ENCODE results near the gene UBN1. TPM values are rescaled to one million over a fixed set of nuclear protein-coding genes. Genes with fewer than 3 reads are reported as not detected.

Gene UBN1
- total RNA-seq, 1 donor from 2014 or later, result 36.6 TPM

- Histone ChIP-seq H3K27ac (peak overlapping the region; percentile 95), H3K27me3 (no peaks in the 10 kb centered on the region), H3K4me3 (peak overlapping the region; percentile 79), H3K36me3 (peaks cover 33% of the 10 kb centered on the region), H3K9me3 (no peaks in the 10 kb centered on the region), H3K4me1 (peaks cover 58% of the 10 kb centered on the region)
- DNase-seq, result peak; percentile 79
- no peak for TF ChIP-seq CTCF (IDR thresholded peaks at IDR 0.05)
- peak; percentile 21 for ATAC-seq
- intact Hi-C loops (cut with DNase I), result no loop called here
Observed at GRCh38 chr16:4847774-4848587, 700 bp downstream of the UBN1 start.

- intact Hi-C loops (cut with DNase I), result no loop called here
- DNase-seq (no peak), ATAC-seq (no peak)
- Histone ChIP-seq H3K4me3 (peak overlapping the region; percentile 3), H3K27ac (no peak overlapping the region), H3K9me3 (no peaks in the 10 kb centered on the region), H3K36me3 (peaks cover 33% of the 10 kb centered on the region), H3K27me3 (no peaks in the 10 kb centered on the region), H3K4me1 (peaks cover 57% of the 10 kb centered on the region)
- TF ChIP-seq CTCF (IDR thresholded peaks at IDR 0.05), result no peak
Observed at GRCh38 chr16:4850211-4850610, 2.9 kb downstream of the UBN1 start.

GRCh38 chr16:4852221-4852872 is 5.1 kb downstream of the UBN1 start:
- Histone ChIP-seq H3K4me1 (peaks cover 46% of the 10 kb centered on the region), H3K36me3 (peaks cover 48% of the 10 kb centered on the region), H3K9me3 (no peaks in the 10 kb centered on the region), H3K4me3 (no peak overlapping the region), H3K27me3 (no peaks in the 10 kb centered on the region), H3K27ac (peak overlapping the region; percentile 43)
- TF ChIP-seq CTCF (IDR thresholded peaks at IDR 0.05), result no peak
- DNase-seq (no peak), ATAC-seq (no peak)
- intact Hi-C loops (cut with DNase I), result no loop called here

GRCh38 chr16:4855371-4855770 is 8.1 kb downstream of the UBN1 start:
- DNase-seq (no peak), ATAC-seq (no peak)
- H3K27me3 ChIP-seq, result no peaks in the 10 kb centered on the region
- H3K4me1 ChIP-seq, result peaks cover 25% of the 10 kb centered on the region
- TF ChIP-seq CTCF (IDR thresholded peaks at IDR 0.05), result no peak
- peaks cover 78% of the 10 kb centered on the region for H3K36me3 ChIP-seq
- no peak overlapping the region for H3K27ac ChIP-seq
- no peaks in the 10 kb centered on the region for H3K9me3 ChIP-seq
- no peak overlapping the region for H3K4me3 ChIP-seq
- intact Hi-C loops (cut with DNase I), result no loop called here

- TF ChIP-seq CTCF (IDR thresholded peaks at IDR 0.05), result no peak
- Histone ChIP-seq H3K36me3 (peaks cover 82% of the 10 kb centered on the region), H3K4me3 (no peak overlapping the region), H3K27me3 (no peaks in the 10 kb centered on the region), H3K4me1 (peaks cover 22% of the 10 kb centered on the region), H3K27ac (no peak overlapping the region), H3K9me3 (no peaks in the 10 kb centered on the region)
- ATAC-seq, result no peak
- intact Hi-C loops (cut with DNase I), result no loop called here
- no peak for DNase-seq
Observed at GRCh38 chr16:4855804-4856203, 8.5 kb downstream of the UBN1 start.
